Ectodermal cell (in vitro differentiated cells): ENCODE results near the gene CFDP1.
"Not testable (repeated sequence)": the region's sequence is repeated elsewhere in the genome, so short reads cannot be mapped to it uniquely, and the experiment has no call there.

Source experiments
- H3K27ac ChIP-seq: 2 replicates; pipeline ENCODE4 v1.7.0; 2013; ENCODE audit warnings: mild to moderate bottlenecking, low read depth, low read length; ENCODE audit not compliant: insufficient read depth, poor library complexity, severe bottlenecking
- H3K27me3 ChIP-seq: 2 replicates; pipeline ENCODE4 v1.7.0; 2013; ENCODE audit warnings: mild to moderate bottlenecking, low read length; ENCODE audit not compliant: insufficient read depth, control insufficient read depth, poor library complexity, severe bottlenecking
- H3K36me3 ChIP-seq: one replicate; pipeline ENCODE4 v1.7.0; 2013; ENCODE audit warnings: low read length; ENCODE audit not compliant: control insufficient read depth, insufficient read depth
- H3K4me1 ChIP-seq: one replicate; pipeline ENCODE4 v1.7.0; 2013; ENCODE audit warnings: low read length; ENCODE audit not compliant: control insufficient read depth, insufficient read depth
- H3K4me3 ChIP-seq: 2 replicates; pipeline ENCODE4 v1.7.0; 2013; ENCODE audit warnings: low read depth, low read length, control low read depth; ENCODE audit not compliant: insufficient read depth
- H3K9me3 ChIP-seq: 2 replicates; pipeline ENCODE4 v1.7.0; 2013; ENCODE audit warnings: mild to moderate bottlenecking, low read length, moderate library complexity; ENCODE audit not compliant: control insufficient read depth
- WGBS, 2 experiments: methylation state at CpG; one replicate each; pipeline ENCODE4 v1.1.7; 2013; ENCODE audit warnings: missing lambda C conversion rate in 2 of 2; 5-methylcytosine and 5-hydroxymethylcytosine counted together

The CFDP1 gene

GRCh38 chr16:75433732-75434413 lies 570 bp upstream of the CFDP1 start:
- peak overlapping the region; percentile 28 for H3K27ac ChIP-seq
- H3K4me3 ChIP-seq: peak overlapping the region; percentile 68
- H3K4me1 ChIP-seq: no peaks in the 10 kb centered on the region
- H3K36me3 ChIP-seq: no peaks in the 10 kb centered on the region
- H3K9me3 ChIP-seq: no peaks in the 10 kb centered on the region
- H3K27me3 ChIP-seq: no peaks in the 10 kb centered on the region
- 14 to 16% methylated on average over 32 of the region's 32 CpGs for WGBS, 2 experiments

GRCh38 chr16:75429621-75430403 lies 3.5 kb downstream of the CFDP1 start:
- no peaks in the 10 kb centered on the region for H3K4me1 ChIP-seq
- H3K27me3 ChIP-seq: no peaks in the 10 kb centered on the region
- H3K27ac ChIP-seq: no peak overlapping the region
- WGBS, 2 experiments: 85 to 87% methylated on average over 10 to 11 of the region's 11 CpGs
- no peak overlapping the region for H3K4me3 ChIP-seq
- no peaks in the 10 kb centered on the region for H3K36me3 ChIP-seq
- no peaks in the 10 kb centered on the region for H3K9me3 ChIP-seq

- not testable (repeated sequence) for H3K9me3 ChIP-seq, H3K27ac ChIP-seq, H3K4me3 ChIP-seq, H3K36me3 ChIP-seq, H3K4me1 ChIP-seq, H3K27me3 ChIP-seq
- WGBS, 2 experiments: 89 to 95% methylated on average over 2 of the region's 2 CpGs
Measured at GRCh38 chr16:75426524-75426923, 6.8 kb downstream of the CFDP1 start.

- not testable (repeated sequence) for H3K4me1 ChIP-seq, H3K36me3 ChIP-seq, H3K27ac ChIP-seq, H3K27me3 ChIP-seq, H3K9me3 ChIP-seq, H3K4me3 ChIP-seq
- WGBS, 2 experiments: 88 to 89% methylated on average over 18 of the region's 18 CpGs
Measured at GRCh38 chr16:75424105-75424762, 9.1 kb downstream of the CFDP1 start.

GRCh38 chr16:75423723-75424104 lies 9.6 kb downstream of the CFDP1 start:
- no peak overlapping the region for H3K27ac ChIP-seq

GRCh38 chr16:75421820-75422126 lies 11.5 kb downstream of the CFDP1 start:
- H3K4me1 ChIP-seq: peaks cover 9% of the 10 kb centered on the region
- H3K27ac ChIP-seq: no peak overlapping the region
- no peaks in the 10 kb centered on the region for H3K9me3 ChIP-seq
- no peaks in the 10 kb centered on the region for H3K27me3 ChIP-seq
- no peak overlapping the region for H3K4me3 ChIP-seq
- WGBS, 2 experiments: 88 to 92% methylated on average over 1 of the region's 1 CpG
- H3K36me3 ChIP-seq: no peaks in the 10 kb centered on the region

More at GRCh38 chr16:75423723-75424104, 9.6 kb downstream of the CFDP1 start:
- H3K4me1 ChIP-seq: peaks cover 9% of the 10 kb centered on the region
- H3K36me3 ChIP-seq: no peaks in the 10 kb centered on the region
- H3K27me3 ChIP-seq: no peaks in the 10 kb centered on the region
- no peak overlapping the region for H3K4me3 ChIP-seq
- 69 to 70% methylated on average over 4 of the region's 4 CpGs for WGBS, 2 experiments
- no peaks in the 10 kb centered on the region for H3K9me3 ChIP-seq

- Histone ChIP-seq H3K9me3 (no peaks in the 10 kb centered on the region), H3K27ac (peak overlapping the region; percentile 32), H3K27me3 (no peaks in the 10 kb centered on the region), H3K36me3 (no peaks in the 10 kb centered on the region), H3K4me3 (no peak overlapping the region), H3K4me1 (peaks cover 9% of the 10 kb centered on the region)
- WGBS, 2 experiments: 45 to 48% methylated on average over 8 of the region's 8 CpGs
Measured at GRCh38 chr16:75420987-75421819, 12.1 kb downstream of the CFDP1 start.

GRCh38 chr16:75416904-75417565 lies 16.3 kb downstream of the CFDP1 start:
- 45 to 92% methylated on average over 1 to 2 of the region's 2 CpGs for WGBS, 2 experiments
- Histone ChIP-seq H3K27ac (no peak overlapping the region), H3K27me3 (no peaks in the 10 kb centered on the region)

GRCh38 chr16:75415169-75415905 lies 18.0 kb downstream of the CFDP1 start:
- WGBS, 2 experiments: 73 to 79% methylated on average over 4 of the region's 4 CpGs
- Histone ChIP-seq H3K27ac (no peak overlapping the region), H3K4me3 (no peak overlapping the region), H3K36me3 (peaks cover 17% of the 10 kb centered on the region), H3K4me1 (peaks cover 9% of the 10 kb centered on the region), H3K27me3 (no peaks in the 10 kb centered on the region), H3K9me3 (no peaks in the 10 kb centered on the region)

More at GRCh38 chr16:75416904-75417565, 16.3 kb downstream of the CFDP1 start:
- Histone ChIP-seq H3K9me3 (no peaks in the 10 kb centered on the region), H3K4me1 (peaks cover 17% of the 10 kb centered on the region), H3K4me3 (no peak overlapping the region), H3K36me3 (peaks cover 6% of the 10 kb centered on the region)
